IPS-15b (cell line): ENCODE results near the gene BMP7.
"Not testable (repeated sequence)": the region's sequence is repeated elsewhere in the genome, so short reads cannot be mapped to it uniquely, and the experiment has no call there.

Experiments
- H3K27me3 ChIP-seq: one replicate; pipeline ENCODE4 v1.6.1; 2013; ENCODE audit warnings: low read length; ENCODE audit not compliant: control insufficient read depth, insufficient read depth
- H3K36me3 ChIP-seq: one replicate; pipeline ENCODE4 v1.6.1; 2013; ENCODE audit warnings: low read length; ENCODE audit not compliant: control insufficient read depth, insufficient read depth
- H3K4me1 ChIP-seq: one replicate; pipeline ENCODE4 v1.6.1; 2013; ENCODE audit warnings: mild to moderate bottlenecking, low read length; ENCODE audit not compliant: control insufficient read depth, insufficient read depth
- H3K4me3 ChIP-seq: one replicate; pipeline ENCODE4 v1.5.1; 2013; ENCODE audit warnings: low read depth, low read length
- H3K9ac ChIP-seq: one replicate; pipeline ENCODE4 v1.6.1; 2013; ENCODE audit warnings: low read depth, mild to moderate bottlenecking, low read length
- H3K9me3 ChIP-seq: one replicate; pipeline ENCODE4 v1.6.1; 2013; ENCODE audit warnings: mild to moderate bottlenecking, low read length; ENCODE audit not compliant: control insufficient read depth, insufficient read depth

BMP7 gene

DNA sequence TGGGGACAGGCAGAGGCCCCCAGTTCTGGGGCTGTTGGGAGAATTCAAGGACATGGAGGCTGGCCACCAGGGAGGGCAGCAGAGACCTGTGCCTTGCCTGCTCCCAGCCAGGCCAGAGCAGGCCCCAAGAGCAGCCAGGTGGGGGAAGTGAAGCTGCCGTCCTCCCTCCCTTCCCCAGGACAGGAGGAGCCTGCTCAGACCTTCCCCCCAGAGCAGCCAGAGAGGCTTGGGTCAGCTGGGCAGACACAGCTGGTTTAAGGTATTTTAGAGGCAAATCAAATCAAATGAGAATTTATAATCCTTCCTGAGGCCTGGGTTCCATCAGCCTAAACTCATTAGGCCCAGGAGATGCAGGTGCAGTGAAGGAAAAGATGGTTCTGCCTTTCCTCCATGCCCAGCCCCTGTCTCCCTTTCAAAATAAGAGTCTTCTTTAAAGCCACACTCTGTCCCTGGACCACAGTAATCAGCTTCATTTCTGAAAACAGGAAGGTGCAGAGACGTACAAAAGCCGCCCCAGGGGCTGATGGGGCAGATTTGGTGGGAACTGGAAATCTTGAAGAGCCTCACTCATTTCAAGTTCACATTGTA is 21.7 kb downstream of the BMP7 start:
- H3K9ac ChIP-seq, result no peak overlapping the region
- H3K27me3 ChIP-seq, result no peaks in the 10 kb centered on the region
- no peak overlapping the region for H3K4me3 ChIP-seq
- H3K9me3 ChIP-seq, result peaks cover under 1% of the 10 kb centered on the region
- no peaks in the 10 kb centered on the region for H3K36me3 ChIP-seq
- no peaks in the 10 kb centered on the region for H3K4me1 ChIP-seq

DNA sequence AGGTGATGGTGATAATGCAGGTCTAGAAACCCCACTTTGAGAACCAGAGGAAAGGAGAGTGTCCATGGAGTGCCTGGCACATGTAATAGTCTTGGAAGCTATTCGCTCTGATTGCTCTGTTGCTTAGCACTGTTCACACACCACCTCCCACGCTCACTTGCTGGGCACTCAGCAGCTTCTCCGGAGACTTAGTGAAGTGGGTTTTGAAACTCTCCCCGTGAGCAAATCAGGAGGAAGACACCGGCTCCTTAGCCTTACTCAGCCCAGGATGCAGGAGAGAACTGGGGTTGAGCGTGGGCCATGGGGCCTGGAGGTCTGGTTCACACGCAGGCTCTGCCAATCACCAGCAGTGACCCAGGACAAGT is 22.2 kb downstream of the BMP7 start:
- Histone ChIP-seq H3K9ac (no peak overlapping the region), H3K27me3 (no peaks in the 10 kb centered on the region), H3K9me3 (peaks cover 4% of the 10 kb centered on the region), H3K4me3 (no peak overlapping the region), H3K4me1 (no peaks in the 10 kb centered on the region), H3K36me3 (peaks cover under 1% of the 10 kb centered on the region)

DNA sequence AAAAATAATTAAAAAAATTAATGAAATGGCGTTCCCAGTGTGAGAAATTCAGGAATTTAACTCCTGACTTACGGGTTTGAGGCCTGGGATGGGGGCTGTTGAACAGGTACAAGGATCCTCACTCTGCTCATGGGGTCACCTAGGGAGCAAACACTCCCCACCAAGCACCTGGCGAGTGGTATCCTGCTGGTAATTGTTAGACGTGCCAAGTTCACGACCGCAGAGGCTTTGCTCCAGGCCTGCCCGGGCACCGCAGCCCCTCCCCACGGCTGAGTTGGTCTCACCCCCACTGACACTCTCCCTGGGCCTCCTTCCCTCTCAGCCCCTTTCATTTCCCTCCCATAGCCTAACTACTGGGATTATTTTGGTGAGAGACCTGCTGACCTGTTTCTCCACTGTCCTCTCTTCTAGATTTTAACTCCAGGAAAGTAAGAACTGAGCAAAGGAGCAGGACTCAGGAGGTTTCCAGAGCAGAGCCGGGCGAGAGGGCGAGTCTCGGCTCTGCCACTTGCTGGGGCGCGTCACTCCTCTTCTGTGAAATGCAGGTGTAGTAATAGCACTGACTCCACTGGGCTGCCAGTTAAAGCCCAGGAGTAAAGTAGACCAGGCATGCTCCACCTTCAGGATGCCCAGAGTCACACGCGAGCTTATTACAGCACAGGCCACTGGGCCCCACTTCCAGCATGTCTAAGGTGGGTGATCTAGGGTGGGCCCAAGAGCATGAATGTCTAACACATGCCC is 22.8 kb downstream of the BMP7 start:
- Histone ChIP-seq H3K36me3 (peaks cover 3% of the 10 kb centered on the region), H3K9me3 (peaks cover 4% of the 10 kb centered on the region), H3K27me3 (no peaks in the 10 kb centered on the region), H3K4me3 (no peak overlapping the region), H3K4me1 (no peaks in the 10 kb centered on the region), H3K9ac (no peak overlapping the region)

DNA sequence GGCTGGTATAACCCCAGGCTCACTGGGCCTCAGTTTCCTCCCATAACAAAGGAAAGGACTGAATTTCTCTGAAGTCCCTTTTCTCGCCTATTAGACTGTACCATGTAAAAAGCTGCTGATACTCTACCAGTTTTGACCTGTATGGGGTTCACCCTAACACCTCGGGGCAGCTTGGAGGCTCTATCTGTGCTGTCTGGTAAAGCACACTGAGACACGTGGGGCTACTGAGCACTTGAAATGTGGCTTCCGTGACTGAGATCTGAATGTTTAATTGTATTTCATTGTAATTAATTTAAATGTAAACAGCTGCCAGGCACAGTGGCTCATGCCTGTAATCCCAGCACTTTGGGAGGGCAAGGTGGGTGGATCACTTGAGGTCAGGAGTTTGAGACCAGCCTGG is 24.0 kb downstream of the BMP7 start:
- Histone ChIP-seq H3K9ac (no peak overlapping the region), H3K27me3 (no peaks in the 10 kb centered on the region), H3K4me3 (no peak overlapping the region), H3K36me3 (peaks cover 3% of the 10 kb centered on the region), H3K9me3 (peaks cover 4% of the 10 kb centered on the region), H3K4me1 (no peaks in the 10 kb centered on the region)

DNA sequence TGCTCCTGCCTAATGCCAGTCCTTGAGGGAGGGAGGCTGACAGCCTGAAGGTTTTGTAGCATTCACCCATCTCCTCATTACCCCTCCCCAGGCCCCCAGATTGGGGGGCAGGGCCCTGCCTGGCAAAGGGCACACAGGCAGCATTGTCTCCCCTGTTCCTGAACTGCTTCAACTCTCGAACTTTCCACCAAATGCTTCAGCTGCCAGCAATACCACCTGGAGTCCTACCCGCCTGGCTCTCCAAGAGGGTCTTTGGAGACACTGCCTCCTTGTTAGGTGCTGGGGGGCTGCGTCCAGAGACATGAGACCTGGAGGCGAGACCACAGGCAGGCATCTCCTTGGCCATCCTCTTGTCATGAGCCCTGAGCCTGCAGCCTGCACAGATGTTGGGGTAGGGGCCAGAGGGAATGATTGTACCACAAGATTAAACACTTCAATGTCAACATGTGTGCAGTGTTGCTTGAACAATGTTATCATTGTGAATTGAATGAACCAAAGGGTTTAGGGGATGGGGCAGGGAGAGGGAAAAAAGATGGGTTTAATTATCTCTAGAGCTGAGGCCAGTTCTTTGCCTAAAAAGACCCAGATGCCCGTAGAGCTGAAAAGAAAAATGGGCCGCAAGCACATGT is 25.0 kb downstream of the BMP7 start:
- Histone ChIP-seq H3K4me1 (no peaks in the 10 kb centered on the region), H3K9me3 (peaks cover 4% of the 10 kb centered on the region), H3K9ac (no peak overlapping the region), H3K27me3 (no peaks in the 10 kb centered on the region), H3K4me3 (no peak overlapping the region), H3K36me3 (peaks cover 3% of the 10 kb centered on the region)

DNA sequence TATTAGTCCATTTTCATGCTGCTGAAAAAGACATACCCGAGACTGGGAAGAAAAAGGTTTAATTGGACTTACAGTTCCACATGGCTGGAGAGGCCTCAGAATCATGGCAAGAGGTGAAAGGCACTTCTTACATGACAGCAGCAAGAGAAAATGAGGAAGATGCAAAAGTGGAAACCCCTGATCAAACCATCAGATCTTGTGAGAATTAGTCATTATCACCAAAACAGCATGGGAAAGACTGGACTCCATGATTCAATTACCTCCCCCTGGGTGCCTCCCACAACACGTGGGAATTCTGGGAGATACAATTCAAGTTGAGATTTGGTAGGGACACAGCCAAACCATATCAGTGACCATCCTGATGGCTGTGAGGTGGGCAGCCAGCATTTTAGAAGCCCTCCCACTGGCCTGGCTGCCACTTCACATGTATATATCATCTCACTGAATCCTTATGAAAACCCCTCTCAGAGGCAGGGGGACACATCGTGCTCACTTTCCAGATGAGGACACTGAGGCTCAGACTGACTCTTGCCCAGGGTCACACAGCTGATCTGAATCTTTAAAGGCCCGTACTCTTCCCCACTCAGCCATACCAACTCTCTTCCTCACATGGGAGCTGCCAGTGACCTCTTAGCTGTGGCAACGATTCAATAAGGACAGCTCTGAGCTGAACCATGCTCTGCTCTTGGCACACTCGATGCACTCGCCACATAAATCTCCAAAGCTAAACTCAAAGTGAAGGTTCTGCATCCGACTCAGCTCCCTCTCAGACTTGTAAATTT is 25.7 kb downstream of the BMP7 start:
- H3K36me3 ChIP-seq, result peaks cover 3% of the 10 kb centered on the region
- H3K9me3 ChIP-seq, result peaks cover 4% of the 10 kb centered on the region
- no peak overlapping the region for H3K9ac ChIP-seq
- no peak overlapping the region for H3K4me3 ChIP-seq
- no peaks in the 10 kb centered on the region for H3K4me1 ChIP-seq
- H3K27me3 ChIP-seq, result no peaks in the 10 kb centered on the region

DNA sequence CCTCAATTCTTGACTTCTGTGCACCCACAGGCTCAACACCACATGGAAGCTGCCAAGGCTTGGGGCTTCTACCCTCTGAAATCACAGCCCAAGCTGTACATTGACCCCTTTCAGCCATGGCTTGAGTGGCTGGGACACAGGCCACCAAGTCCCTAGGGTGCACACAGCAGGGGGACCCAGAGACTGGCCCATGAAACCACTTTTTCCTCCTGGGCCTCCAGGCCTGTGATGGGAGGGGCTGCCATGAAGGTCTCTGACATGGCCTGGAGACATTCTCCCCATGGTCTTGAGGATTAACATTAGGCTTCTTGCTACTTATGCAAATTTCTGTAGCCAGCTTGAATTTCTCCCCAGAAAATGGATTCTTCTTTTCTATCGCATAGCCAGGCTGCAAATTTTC is 26.7 kb downstream of the BMP7 start:
- H3K4me3 ChIP-seq, H3K9me3 ChIP-seq, H3K9ac ChIP-seq, H3K36me3 ChIP-seq, H3K4me1 ChIP-seq, H3K27me3 ChIP-seq: not testable (repeated sequence)

DNA sequence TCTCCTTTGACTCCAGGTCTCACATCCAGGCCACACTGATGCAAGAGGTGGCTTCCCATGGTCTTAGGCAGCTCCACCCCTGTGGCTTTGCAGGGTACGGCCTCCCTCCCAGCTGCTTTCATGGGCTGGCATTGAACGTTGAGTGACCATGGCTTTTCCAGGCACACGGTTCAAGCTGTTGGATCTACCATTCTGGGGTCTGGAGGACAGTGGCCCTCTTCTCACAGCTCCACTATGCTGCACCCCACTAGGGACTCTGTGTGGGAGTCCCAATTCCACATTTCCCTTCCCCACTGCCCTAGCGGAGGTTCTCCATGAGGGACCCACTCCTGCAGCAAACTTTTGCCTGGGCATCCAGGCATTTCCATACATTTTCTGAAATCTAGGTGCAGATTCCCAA is 27.1 kb downstream of the BMP7 start:
- not testable (repeated sequence) for H3K9me3 ChIP-seq, H3K4me3 ChIP-seq, H3K27me3 ChIP-seq, H3K36me3 ChIP-seq, H3K9ac ChIP-seq, H3K4me1 ChIP-seq

DNA sequence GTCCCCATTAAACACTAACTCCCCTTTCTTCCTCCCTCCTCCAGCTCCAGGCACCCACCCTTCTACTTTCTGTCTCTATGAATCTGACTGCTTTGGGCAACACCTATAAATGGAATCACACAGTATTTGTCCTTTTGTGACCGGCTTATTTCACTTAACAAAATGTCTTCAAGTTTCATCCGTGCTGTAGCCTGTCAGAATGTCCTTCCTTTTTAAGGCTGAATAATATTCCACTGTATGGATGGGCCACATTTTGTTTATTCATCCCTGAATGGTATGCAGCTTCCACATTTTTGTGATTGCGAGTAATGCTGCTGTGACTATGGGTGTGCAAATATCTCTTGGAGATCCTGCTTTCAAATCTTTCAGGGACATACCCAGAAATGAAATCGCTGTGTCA is 28.4 kb downstream of the BMP7 start:
- peaks cover 4% of the 10 kb centered on the region for H3K9me3 ChIP-seq
- H3K36me3 ChIP-seq, result peaks cover 5% of the 10 kb centered on the region
- H3K9ac ChIP-seq, result no peak overlapping the region
- H3K4me1 ChIP-seq, result no peaks in the 10 kb centered on the region
- H3K27me3 ChIP-seq, result peaks cover 2% of the 10 kb centered on the region
- no peak overlapping the region for H3K4me3 ChIP-seq

DNA sequence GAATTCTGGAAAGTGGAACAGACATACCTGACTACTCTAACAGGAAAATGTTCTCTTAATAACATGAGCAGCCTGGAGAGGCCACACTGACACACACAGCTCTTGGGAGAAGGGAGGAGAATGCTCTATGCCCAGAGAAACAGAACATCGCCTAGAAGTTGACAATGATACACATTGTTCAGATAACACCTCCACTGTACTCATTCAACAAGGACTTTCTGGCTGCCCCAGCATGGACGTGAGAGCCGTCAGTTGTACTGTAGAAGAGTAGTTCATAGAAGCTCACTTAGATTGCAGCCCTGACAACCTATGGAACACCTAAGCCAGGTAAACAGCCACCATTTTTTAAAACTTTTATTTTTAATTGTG is 28.9 kb downstream of the BMP7 start:
- Histone ChIP-seq H3K9me3 (peaks cover 4% of the 10 kb centered on the region), H3K9ac (no peak overlapping the region), H3K4me1 (no peaks in the 10 kb centered on the region), H3K4me3 (no peak overlapping the region), H3K36me3 (peaks cover 5% of the 10 kb centered on the region), H3K27me3 (peaks cover 2% of the 10 kb centered on the region)

DNA sequence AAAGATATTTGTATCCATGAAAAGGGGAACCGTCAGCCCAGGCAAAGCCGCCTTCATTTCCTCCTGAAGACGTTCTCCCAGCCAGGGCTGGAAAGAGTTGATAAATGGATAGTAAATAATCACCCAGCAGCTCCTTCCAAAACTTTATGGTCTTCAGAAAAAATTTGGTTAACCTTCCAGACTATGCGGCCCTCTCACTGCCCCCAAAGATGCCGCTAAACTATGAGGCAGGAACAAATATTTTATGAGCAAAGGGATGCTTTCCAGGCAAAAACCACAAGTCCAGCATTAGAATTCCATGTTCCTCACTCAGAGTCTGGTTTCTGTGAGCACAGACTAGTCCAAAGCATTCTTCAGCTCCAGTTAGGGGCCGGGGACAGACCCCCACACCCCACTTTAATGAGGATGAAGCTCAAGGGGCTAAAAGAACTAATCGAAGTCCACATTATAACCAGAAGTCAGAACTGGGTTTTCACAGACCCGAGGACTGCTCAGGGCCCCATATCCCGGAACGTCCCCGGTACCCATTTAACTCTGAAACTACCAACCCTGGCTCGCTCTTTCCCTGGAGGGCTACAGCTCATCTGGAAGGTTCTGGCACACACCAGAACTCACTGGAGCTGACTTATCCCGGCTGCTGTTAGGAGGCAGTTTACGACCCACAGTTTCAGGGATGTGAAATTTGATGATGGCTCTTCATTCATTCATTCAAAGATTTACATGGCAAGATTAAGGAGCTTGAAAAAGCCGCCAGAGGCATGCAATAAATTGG is 29.4 kb downstream of the BMP7 start:
- H3K36me3 ChIP-seq, result peaks cover 5% of the 10 kb centered on the region
- no peak overlapping the region for H3K9ac ChIP-seq

More for the DNA sequence above, 29.4 kb downstream of the BMP7 start:
- Histone ChIP-seq H3K4me3 (no peak overlapping the region), H3K4me1 (peaks cover 5% of the 10 kb centered on the region), H3K27me3 (peaks cover 2% of the 10 kb centered on the region), H3K9me3 (peaks cover 4% of the 10 kb centered on the region)
